Measurements from ENCODE around the gene VPS37B. TPM values are rescaled to one million over a fixed set of nuclear protein-coding genes. Genes with fewer than 3 reads are reported as not detected.

VPS37B gene
- total RNA-seq, 4 donors from 2014 or later = 3.3 to 21.6 (median 20.2) TPM

- Histone ChIP-seq H3K27ac (no peak overlapping the region), H3K9me3 (no peaks in the 10 kb centered on the region), H3K27me3 (no peaks in the 10 kb centered on the region), H3K4me3 (no peak overlapping the region), H3K4me1 (no peaks in the 10 kb centered on the region), H3K36me3 (no peaks in the 10 kb centered on the region)
- no peak for DNase-seq
- TF ChIP-seq POLR2A (IDR thresholded peaks at IDR 0.05) (no peak), CTCF (IDR thresholded peaks at IDR 0.05) (no peak)
- intact Hi-C loops (cut with DNase I; ENCODE audit: low total_unique reads) = no loop called here
Measured at GRCh38 chr12:122853582-122854245, 42.2 kb downstream of the VPS37B start.

- intact Hi-C loops (cut with DNase I; ENCODE audit: low total_unique reads) = no loop called here
- H3K36me3 ChIP-seq = no peaks in the 10 kb centered on the region
- no peaks in the 10 kb centered on the region for H3K9me3 ChIP-seq
- H3K27me3 ChIP-seq = no peaks in the 10 kb centered on the region
- no peak for DNase-seq
- no peaks in the 10 kb centered on the region for H3K4me1 ChIP-seq
- H3K4me3 ChIP-seq = no peak overlapping the region
- TF ChIP-seq POLR2A (IDR thresholded peaks at IDR 0.05) (no peak), CTCF (IDR thresholded peaks at IDR 0.05) (no peak)
- H3K27ac ChIP-seq = peak overlapping the region; percentile 52 to 53
Measured at GRCh38 chr12:122852336-122853275, 43.3 kb downstream of the VPS37B start.

GRCh38 chr12:122851820-122852219, 44.1 kb downstream of the VPS37B start:
- H3K9me3 ChIP-seq = no peaks in the 10 kb centered on the region
- no peaks in the 10 kb centered on the region for H3K27me3 ChIP-seq
- H3K4me1 ChIP-seq = no peaks in the 10 kb centered on the region
- no peaks in the 10 kb centered on the region for H3K36me3 ChIP-seq
- intact Hi-C loops (cut with DNase I; ENCODE audit: low total_unique reads) = no loop called here
- TF ChIP-seq CTCF (IDR thresholded peaks at IDR 0.05) (no peak), POLR2A (IDR thresholded peaks at IDR 0.05) (no peak)
- no peak overlapping the region for H3K4me3 ChIP-seq
- DNase-seq = peak in 1 of 2 donors; percentile 59
- peak overlapping the region; percentile 52 to 53 for H3K27ac ChIP-seq

GRCh38 chr12:122850695-122851350, 45.1 kb downstream of the VPS37B start:
- Histone ChIP-seq H3K4me3 (no peak overlapping the region), H3K9me3 (no peaks in the 10 kb centered on the region), H3K27me3 (no peaks in the 10 kb centered on the region), H3K36me3 (no peaks in the 10 kb centered on the region), H3K4me1 (no peaks in the 10 kb centered on the region), H3K27ac (peak overlapping the region in 1 of 2 donors; percentile 53)
- intact Hi-C loops (cut with DNase I; ENCODE audit: low total_unique reads) = no loop called here
- no peak for TF ChIP-seq POLR2A (IDR thresholded peaks at IDR 0.05)
- TF ChIP-seq CTCF (IDR thresholded peaks at IDR 0.05) = no peak
- no peak for DNase-seq

Measured in uterus (tissue), 4 donors.